ENCODE measurements around the gene SLC25A19. TPM values are rescaled to one million over a fixed set of nuclear protein-coding genes. Genes with fewer than 3 reads are reported as not detected.
"Not testable (repeated sequence)": the region's sequence is repeated elsewhere in the genome, so short reads cannot be mapped to it uniquely, and the experiment has no call there.

SLC25A19 gene
- total RNA-seq, 2 donors from 2014 or later, result 6.1 to 12.6 TPM

DNA sequence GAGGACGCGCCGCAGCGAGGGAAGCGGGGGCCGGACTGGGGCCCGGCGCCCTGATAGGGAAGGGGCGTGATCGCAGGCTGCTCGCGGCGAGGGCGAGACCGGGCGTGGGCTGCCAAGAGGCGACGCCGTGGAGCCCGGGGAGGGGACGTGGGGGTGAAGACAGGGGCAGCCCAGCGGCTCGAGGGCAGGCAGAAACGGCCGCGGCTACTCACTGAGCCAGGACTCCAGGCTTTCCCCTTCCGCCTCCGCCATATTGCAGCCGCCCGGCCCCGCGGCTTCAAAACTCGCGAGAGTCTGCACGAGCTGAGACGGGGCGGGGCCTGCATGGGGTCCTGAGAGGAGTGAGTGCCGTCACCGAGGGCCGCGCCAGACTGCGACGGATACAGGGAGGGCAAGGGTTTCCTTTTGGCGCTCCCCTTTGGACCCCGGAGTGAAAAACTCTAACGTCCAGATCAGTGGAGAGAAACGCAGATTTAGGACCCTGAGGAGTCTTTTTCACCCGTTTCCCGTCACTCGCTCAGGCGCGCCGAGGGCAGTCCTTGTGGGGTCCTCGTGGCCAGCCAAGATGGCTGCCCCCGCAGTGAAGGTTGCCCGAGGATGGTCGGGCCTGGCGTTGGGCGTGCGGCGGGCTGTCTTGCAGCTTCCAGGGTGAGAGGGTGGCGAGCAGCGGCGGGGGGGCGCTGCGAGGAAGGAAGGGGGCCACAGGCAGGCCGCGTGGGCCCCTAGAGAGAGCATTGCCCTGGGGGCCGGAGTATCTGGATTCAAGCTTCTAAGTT, 27.7 kb downstream of the SLC25A19 start, which contains the start of the genes GGA3 and MRPS7:
TSS of gene GGA3 (minus strand) at position 271 of the 776 bp plus-strand sequence. CDS start at position 252, 19 bp downstream.
TSS of gene MRPS7 (plus strand) at position 544 of the 776 bp plus-strand sequence. CDS start at position 566, 22 bp downstream.
- peak within 1 kb of the TSS; percentile 94 for H3K4me3 ChIP-seq
- no peaks in the 10 kb centered on the region for H3K9me3 ChIP-seq
- peaks cover 17 to 27% of the 10 kb centered on the region in 2 donors for H3K4me1 ChIP-seq (ENCODE audit: control insufficient read depth in 1 of 2, low read depth in 2 of 2)
- TF ChIP-seq, protein P1, sequence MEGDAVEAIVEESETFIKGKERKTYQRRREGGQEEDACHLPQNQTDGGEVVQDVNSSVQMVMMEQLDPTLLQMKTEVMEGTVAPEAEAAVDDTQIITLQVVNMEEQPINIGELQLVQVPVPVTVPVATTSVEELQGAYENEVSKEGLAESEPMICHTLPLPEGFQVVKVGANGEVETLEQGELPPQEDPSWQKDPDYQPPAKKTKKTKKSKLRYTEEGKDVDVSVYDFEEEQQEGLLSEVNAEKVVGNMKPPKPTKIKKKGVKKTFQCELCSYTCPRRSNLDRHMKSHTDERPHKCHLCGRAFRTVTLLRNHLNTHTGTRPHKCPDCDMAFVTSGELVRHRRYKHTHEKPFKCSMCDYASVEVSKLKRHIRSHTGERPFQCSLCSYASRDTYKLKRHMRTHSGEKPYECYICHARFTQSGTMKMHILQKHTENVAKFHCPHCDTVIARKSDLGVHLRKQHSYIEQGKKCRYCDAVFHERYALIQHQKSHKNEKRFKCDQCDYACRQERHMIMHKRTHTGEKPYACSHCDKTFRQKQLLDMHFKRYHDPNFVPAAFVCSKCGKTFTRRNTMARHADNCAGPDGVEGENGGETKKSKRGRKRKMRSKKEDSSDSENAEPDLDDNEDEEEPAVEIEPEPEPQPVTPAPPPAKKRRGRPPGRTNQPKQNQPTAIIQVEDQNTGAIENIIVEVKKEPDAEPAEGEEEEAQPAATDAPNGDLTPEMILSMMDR (IDR thresholded peaks at IDR 0.05), result no peak
- DNase-seq (ENCODE audit: low spot score), result peak; percentile 87
- H3K27ac ChIP-seq, result peak within 1 kb of the TSS; percentile 93 to 98
- H3K27me3 ChIP-seq (replicated peaks; ENCODE audit: insufficient read depth), result no peaks in the 10 kb centered on the region
- H3K36me3 ChIP-seq, result peaks cover 13% of the 10 kb centered on the region
- ATAC-seq (ENCODE audit: insufficient number of reproducible peaks, low FRiP score, low read depth), result peak; percentile 95

DNA sequence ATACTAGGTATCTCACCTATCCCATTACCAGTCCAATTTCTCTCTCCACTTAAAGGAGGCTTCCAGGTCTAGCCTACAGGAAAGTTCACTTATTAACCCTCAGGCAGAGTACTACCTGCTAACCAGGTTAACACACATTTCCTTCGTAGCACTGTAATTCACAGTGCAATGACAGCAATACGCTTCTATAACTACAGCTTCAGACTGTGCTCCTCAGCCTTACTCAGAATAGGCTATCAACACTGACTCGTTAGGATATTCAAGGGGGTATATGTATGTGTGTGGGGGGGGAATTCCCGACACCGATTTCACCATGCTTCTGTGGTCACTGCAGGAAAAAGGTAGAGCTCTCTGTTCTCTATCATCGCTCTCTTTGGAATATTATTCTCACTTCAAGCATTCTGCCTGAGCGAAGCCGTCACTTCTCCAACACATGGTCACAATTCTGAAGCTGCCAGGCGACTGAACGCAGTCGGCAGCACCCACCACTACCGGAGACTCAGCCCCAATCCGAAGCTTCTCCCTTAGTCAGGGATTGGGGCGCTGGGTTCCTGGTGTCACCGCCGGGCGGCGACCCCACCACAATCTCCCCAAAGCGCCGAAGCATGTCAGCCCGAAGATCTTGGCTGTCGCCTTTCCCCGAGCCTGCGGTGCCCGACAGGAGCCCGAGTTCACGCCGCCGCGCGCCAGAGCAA, 28.4 kb downstream of the SLC25A19 start:
- H3K9me3 ChIP-seq, result no peaks in the 10 kb centered on the region
- TF ChIP-seq, protein P1 (IDR thresholded peaks at IDR 0.05), result no peak
- H3K27ac ChIP-seq, result peak overlapping the region; percentile 93 to 98
- DNase-seq (ENCODE audit: low spot score) (no peak), ATAC-seq (ENCODE audit: insufficient number of reproducible peaks, low FRiP score, low read depth) (no peak)
- peaks cover 17 to 27% of the 10 kb centered on the region in 2 donors for H3K4me1 ChIP-seq (ENCODE audit: control insufficient read depth in 1 of 2, low read depth in 2 of 2)
- peaks cover 5% of the 10 kb centered on the region for H3K36me3 ChIP-seq
- peak overlapping the region; percentile 94 for H3K4me3 ChIP-seq
- H3K27me3 ChIP-seq (replicated peaks; ENCODE audit: insufficient read depth), result no peaks in the 10 kb centered on the region

DNA sequence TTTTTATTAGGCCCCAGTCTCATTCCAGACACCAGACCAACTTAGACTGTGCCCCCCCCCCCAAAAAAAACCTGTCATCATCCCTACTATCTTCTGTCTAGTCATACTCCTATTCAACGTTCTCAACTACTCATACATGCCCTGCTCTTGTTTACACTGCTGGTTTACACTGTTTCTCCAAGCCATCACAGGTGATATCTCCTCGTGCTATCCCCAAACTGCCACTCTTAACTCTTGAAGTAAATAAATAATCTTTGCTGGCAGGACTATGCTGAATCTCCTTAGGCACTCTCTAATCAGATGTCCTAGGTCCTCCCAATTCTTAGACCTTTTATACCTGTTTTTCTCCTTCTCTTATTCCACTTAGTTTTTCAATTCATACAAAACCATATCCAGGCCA, 32.0 kb downstream of the SLC25A19 start:
- H3K9me3 ChIP-seq, H3K27ac ChIP-seq: not testable (repeated sequence)

DNA sequence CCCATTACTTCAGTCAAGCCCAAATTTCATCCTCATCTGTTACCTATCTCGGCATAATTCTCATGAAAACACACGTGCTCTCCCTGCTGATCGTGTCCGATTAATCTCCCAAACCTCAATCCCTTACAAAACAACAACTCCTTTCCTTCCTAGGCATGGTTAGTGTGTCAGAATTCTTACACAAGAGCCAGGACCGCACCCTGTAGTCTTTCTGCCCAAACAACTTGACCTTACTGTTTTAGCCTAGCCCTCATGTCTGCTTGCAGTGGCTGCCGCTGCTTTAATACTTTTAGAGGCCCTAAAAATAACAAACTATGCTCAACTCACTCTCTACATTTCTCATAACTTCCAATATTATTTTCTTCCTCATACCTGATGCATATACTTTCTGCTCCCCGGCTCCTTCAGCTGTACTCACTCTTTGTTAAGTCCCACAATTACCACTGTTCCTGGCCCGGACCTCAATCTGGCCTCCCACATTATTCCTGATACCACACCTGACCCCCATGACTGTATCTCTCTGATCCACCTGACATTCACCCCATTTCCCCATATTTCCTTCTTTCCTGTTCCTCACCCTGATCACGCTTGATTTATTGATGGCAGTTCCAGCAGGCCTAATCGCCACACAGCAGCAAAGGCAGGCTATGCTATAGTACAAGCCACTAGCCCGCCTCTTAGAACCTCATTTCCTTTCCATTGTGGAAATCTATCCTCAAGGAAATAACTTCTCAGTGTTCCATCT, 33.1 kb downstream of the SLC25A19 start:
- H3K4me3 ChIP-seq; H3K27ac ChIP-seq; H3K27me3 ChIP-seq (replicated peaks; ENCODE audit: insufficient read depth); H3K36me3 ChIP-seq; DNase-seq (ENCODE audit: low spot score); H3K9me3 ChIP-seq; ATAC-seq (ENCODE audit: insufficient number of reproducible peaks, low FRiP score, low read depth): not testable (repeated sequence)
- H3K4me1 ChIP-seq (ENCODE audit: control insufficient read depth in 1 of 2, low read depth in 2 of 2), result peaks cover 10 to 20% of the 10 kb centered on the region in 2 donors

More for the DNA sequence above, 32.0 kb downstream of the SLC25A19 start:
- H3K4me1 ChIP-seq (ENCODE audit: control insufficient read depth in 1 of 2, low read depth in 2 of 2), result peaks cover 10 to 21% of the 10 kb centered on the region in 2 donors
- DNase-seq (ENCODE audit: low spot score); ATAC-seq (ENCODE audit: insufficient number of reproducible peaks, low FRiP score, low read depth); H3K36me3 ChIP-seq; H3K4me3 ChIP-seq; H3K27me3 ChIP-seq (replicated peaks; ENCODE audit: insufficient read depth): not testable (repeated sequence)

DNA sequence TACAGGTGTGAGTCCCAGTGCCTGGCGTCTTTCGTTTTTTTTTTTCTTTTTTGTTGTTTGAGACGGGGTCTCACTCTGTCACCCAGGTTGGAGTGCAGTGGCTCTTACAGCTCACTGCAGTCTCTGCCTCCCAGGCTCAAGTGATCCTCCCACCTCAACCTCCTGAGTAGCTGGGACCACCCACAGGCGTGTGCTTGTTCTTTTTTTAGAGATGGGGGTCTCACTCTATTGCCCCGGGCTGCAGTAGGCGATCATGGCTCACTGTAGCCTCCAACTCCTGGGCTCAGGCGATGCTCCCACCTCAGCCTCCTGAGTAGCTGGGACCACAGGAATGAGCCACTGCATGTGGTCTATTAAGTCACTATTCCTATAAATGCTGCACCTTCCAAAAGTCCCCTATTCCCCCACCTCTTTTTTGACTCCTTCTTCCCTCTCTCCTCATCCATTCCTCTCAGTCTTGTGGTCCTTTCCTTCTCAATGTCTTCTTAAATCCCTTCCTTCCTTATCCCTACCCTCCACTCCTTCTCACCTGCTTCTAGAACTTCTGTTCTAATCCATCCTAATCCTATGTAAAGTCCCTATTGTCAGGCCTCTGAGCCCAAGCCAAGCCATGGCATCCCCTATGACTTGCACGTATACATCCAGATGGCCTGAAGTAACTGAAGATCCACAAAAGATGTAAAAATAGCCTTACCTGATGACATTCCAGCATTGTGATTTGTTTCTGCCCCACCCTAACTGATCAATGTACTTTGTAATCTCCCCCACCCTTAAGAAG, 37.0 kb downstream of the SLC25A19 start:
- H3K4me1 ChIP-seq (ENCODE audit: control insufficient read depth in 1 of 2, low read depth in 2 of 2), result peaks cover 10 to 18% of the 10 kb centered on the region in 2 donors
- ATAC-seq (ENCODE audit: insufficient number of reproducible peaks, low FRiP score, low read depth) (no peak), DNase-seq (ENCODE audit: low spot score) (no peak)
- no peaks in the 10 kb centered on the region for H3K9me3 ChIP-seq
- H3K27me3 ChIP-seq (replicated peaks; ENCODE audit: insufficient read depth), result no peaks in the 10 kb centered on the region
- TF ChIP-seq, protein P1 (IDR thresholded peaks at IDR 0.05), result no peak
- no peak overlapping the region for H3K27ac ChIP-seq
- H3K36me3 ChIP-seq, result no peaks in the 10 kb centered on the region
- H3K4me3 ChIP-seq, result no peak overlapping the region
